Measurements from ENCODE around the gene EMILIN2. TPM values are rescaled to one million over a fixed set of nuclear protein-coding genes. Genes with fewer than 3 reads are reported as not detected.

Gene EMILIN2
- total and polyA plus RNA-seq, 9 of the 15 experiments (the other 6 are each of a cell fraction or from before 2014, with no cell fraction given), result 0.01 to 0.40 (median 0.19) TPM

GRCh38 chr18:2933995-2934394 is 87.2 kb downstream of the EMILIN2 start:
- intact Hi-C loops (cut with micrococcal nuclease), result loop anchor here (1.0 to 2.0 kb wide), 2 partner anchors 195 to 216 kb away; no protein-coding TSS in a partner anchor
- ChIA-PET POLR2A (interaction anchor here (0.7 to 1.7 kb wide), 3 partner anchors 40 to 313 kb away, joined by 4 to 10 read pairs (median 5); partner anchors contain the start of gene MYL12A), CTCF (ENCODE audit: low intra/inter-chr PET ratio) (interaction anchor here (1.2 to 4.3 kb wide), 4 partner anchors 128 to 312 kb away, joined by 4 to 64 read pairs (median 19); partner anchors contain the start of gene MYL12A)
- Histone ChIP-seq H3K79me2 (ENCODE audit: control insufficient read depth, insufficient read depth, low read length) (no peaks in the 10 kb centered on the region), H3K9me3 (replicated peaks; ENCODE audit: control insufficient read depth, insufficient read depth, low read depth, low read length) (no peaks in the 10 kb centered on the region), H3K4me1 (replicated peaks in 1 of 2; ENCODE audit: control insufficient read depth in 2 of 2, insufficient read depth in 2 of 2, low read length in 2 of 2) (no peaks in the 10 kb centered on the region), H3K27me3 (ENCODE audit: control insufficient read depth in 2 of 2, insufficient read depth in 2 of 2, low read length in 2 of 2) (no peaks in the 10 kb centered on the region), H2AFZ (ENCODE audit: low read depth, low read length) (no peak overlapping the region), H3K36me3 (ENCODE audit: control insufficient read depth, insufficient read depth, low read length) (peaks cover 95% of the 10 kb centered on the region; the same call in 2 of the 3 replicates), H3K9me1 (ENCODE audit: control insufficient read depth, insufficient read depth, low read length) (no peaks in the 10 kb centered on the region), H3K9ac (ENCODE audit: insufficient read depth in 1 of 2, low read depth in 2 of 2, low read length in 2 of 2) (no peak overlapping the region), H3K4me3 (no peak overlapping the region), H4K20me1 (replicated peaks; ENCODE audit: control insufficient read depth, insufficient read depth, low read length) (no peaks in the 10 kb centered on the region; the same call in 1 of the 2 replicates), H3K4me2 (ENCODE audit: insufficient read depth, low read length) (no peak overlapping the region), H3K27ac (ENCODE audit: extremely low read depth, low read depth, low read length) (no peak overlapping the region)
- ATAC-seq, result no peak
- in situ Hi-C loops (cut with MboI), result loop anchor here (5.0 to 25.0 kb wide), 4 partner anchors 131 to 1053 kb away; partner anchors contain the start of gene TGIF1
- FAIRE-seq, result no peak
- no TSS peak for BruUV-seq (replicated peaks)
- TF ChIP-seq MTF1 (CRISPR knock-in tag; IDR thresholded peaks at IDR 0.05; ENCODE audit: borderline replicate concordance) (peak; percentile 71; the same call in 1 of the 2 replicates), ZNF277 (CRISPR knock-in tag; IDR thresholded peaks at IDR 0.05; ENCODE audit: borderline replicate concordance) (peak; percentile 80; the same call in 1 of the 2 replicates), NFIX (CRISPR knock-in tag; IDR thresholded peaks at IDR 0.05; ENCODE audit: low read depth) (0 out of 2 replicates have a peak, but pooled peaks have one; percentile 30), PHTF2 (CRISPR knock-in tag; IDR thresholded peaks at IDR 0.05) (no peak), ZNF764 (CRISPR knock-in tag; IDR thresholded peaks at IDR 0.05; ENCODE audit: low read depth) (no peak), USF2 (CRISPR knock-in tag; IDR thresholded peaks at IDR 0.05) (no peak)
- TF ChIP-seq, protein P1, sequence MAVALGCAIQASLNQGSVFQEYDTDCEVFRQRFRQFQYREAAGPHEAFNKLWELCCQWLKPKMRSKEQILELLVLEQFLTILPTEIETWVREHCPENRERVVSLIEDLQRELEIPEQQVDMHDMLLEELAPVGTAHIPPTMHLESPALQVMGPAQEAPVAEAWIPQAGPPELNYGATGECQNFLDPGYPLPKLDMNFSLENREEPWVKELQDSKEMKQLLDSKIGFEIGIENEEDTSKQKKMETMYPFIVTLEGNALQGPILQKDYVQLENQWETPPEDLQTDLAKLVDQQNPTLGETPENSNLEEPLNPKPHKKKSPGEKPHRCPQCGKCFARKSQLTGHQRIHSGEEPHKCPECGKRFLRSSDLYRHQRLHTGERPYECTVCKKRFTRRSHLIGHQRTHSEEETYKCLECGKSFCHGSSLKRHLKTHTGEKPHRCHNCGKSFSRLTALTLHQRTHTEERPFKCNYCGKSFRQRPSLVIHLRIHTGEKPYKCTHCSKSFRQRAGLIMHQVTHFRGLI (CRISPR knock-in tag; IDR thresholded peaks at IDR 0.05), result peak; percentile 45; the same call in 1 of the 2 replicates
- WGBS (ENCODE audit: insufficient coverage, low coverage, missing lambda C conversion rate), result 99% methylated on average over 3 of the region's 3 CpGs
- DNase-seq (ENCODE audit: extremely low read depth in 1 of 4, low spot score in 3 of 4), result no peak
